H54 (cell line): ENCODE data around the gene TXNL4A.

ENCODE experiments used
- DNase-seq: peaks from one replicate; pipeline ENCODE4 v3.0.0; 2011; ENCODE audit warnings: low spot score, mixed read lengths; ENCODE audit not compliant: insufficient read length
- FAIRE-seq: peaks from 3 replicates; lab custom pipeline; 2011; peaks lifted over from hg19 to GRCh38; lab: Jason Lieb, UNC
- POLR2A ChIP-seq: IDR thresholded peaks from 2 replicates; pipeline ENCODE4 v1.6.1; 2011; ENCODE audit warnings: low read depth, mild to moderate bottlenecking, low read length

The TXNL4A gene

DNA sequence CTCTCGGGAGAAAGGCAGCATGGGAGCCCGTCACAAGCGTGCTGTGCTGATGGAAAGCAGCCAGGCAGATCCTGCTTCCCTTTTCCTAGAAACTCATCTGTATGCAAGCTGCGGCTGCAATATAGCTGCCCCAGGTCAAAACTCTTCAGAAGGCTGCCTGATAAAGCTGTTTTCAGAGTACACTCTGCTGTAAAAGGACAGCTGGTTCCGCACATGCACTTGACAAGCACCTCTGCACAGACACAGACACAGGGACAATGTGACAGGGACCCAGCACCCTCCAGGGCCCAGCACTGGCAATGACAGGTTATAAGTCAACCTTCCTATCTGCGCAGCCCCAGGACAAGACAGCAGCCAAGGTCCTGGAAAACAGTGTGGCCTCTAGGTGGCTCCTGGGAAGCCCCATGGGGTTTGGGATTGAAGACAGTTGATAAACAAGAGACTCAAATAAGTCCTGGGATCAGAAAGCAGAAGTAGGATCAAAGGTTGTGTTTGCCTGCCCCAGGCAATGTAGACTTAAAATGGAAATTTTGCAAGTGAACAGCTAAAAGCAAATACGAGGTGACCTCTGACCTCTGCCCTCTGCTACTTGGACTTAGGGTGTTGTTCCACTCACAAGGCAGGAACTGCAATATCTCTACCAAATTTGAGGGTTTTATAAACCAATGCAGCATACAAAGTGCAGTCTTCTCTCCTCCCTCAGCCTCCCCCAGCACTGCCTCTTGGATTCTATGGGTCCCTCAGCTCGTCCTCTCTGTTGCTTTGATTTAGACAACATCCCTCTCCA lies 53.9 kb downstream of the TXNL4A start:
- no peak for TF ChIP-seq POLR2A
- FAIRE-seq, result no peak
- no peak for DNase-seq

DNA sequence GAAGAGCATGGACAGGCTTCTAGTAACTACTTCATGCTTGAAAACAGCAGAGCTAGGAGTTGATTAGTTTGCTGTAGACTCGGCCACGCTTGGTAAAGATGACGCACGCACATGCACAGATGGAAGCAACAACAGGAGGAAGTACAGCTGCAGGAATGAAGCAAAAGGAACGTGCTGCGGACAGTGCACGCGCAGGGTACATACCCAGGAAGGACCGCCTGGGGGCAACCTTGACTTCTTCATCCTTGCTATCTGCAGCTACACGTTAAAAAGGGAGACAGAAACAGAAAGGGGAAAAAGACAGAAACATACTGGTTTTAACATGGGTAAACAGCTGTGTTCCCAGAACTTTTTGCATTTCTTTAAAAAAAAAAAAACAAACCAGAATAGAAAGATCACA lies 54.6 kb downstream of the TXNL4A start:
- FAIRE-seq (no peak), DNase-seq (no peak)
- no peak for TF ChIP-seq POLR2A

DNA sequence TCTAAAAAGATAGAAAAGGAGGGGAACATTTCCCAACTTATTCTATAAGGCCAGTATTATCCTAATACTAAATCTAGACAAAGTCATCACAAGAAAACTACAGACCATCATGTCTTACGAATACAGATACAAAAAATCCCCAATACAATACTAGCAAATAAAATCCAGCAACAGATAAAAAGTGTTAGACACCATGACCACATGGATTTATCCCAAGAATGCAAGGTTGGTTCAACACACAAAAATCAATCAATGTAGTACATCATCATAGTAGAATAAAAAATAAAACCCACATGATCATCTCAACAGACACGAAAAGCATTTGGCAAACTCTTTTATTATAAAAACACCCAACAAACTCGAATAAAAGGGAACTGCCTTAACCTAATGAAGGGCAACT lies 55.5 kb downstream of the TXNL4A start:
- no peak for TF ChIP-seq POLR2A
- DNase-seq (no peak), FAIRE-seq (no peak)

DNA sequence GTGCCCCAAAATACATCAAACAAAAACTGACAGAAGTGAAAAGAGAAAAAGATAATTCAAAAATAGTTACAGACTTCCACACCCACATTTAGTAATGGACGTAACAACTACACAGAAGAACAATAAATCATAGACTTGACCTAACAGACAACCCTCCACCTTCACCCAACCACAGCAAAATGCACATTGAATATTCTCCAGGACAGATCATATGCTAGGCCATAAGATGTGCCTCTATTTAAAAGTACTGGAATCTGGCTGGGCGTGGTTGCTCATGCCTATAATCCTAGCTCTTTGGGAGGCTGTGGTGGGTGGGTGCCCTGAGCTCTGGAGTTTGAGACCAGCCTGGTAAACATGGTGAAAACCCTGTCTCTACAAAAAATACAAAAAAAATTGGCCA lies 56.9 kb downstream of the TXNL4A start:
- no peak for TF ChIP-seq POLR2A
- FAIRE-seq (no peak), DNase-seq (no peak)

DNA sequence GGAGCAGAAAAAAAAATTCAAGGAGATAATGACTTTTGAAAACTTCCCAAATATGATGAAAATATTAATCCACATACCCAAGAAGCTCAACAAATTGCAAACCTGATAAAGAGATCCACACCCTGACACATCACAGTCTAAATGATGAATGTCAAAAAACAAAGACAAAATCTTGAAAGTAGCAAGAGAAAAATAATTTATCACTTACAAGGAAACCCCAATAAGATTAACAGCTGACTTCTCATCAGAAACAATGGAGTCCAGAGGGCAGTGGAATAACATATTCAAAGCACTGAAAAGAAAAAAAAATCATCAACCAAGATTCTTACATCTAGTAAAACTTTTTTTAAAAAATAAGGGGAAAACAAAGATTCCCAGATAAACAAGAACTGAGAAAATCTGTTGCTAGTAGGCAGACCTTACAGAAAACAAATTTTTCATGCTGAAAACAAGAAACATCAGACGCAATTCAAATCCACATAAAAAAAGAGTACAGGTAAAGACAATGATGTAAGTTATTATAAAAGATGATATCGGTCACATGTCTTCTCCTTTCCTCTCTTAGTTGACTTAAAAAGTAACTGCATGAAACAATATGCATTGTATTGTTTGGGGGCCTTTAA lies 58.2 kb downstream of the TXNL4A start:
- DNase-seq, result no peak
- no peak for TF ChIP-seq POLR2A
- FAIRE-seq, result no peak

DNA sequence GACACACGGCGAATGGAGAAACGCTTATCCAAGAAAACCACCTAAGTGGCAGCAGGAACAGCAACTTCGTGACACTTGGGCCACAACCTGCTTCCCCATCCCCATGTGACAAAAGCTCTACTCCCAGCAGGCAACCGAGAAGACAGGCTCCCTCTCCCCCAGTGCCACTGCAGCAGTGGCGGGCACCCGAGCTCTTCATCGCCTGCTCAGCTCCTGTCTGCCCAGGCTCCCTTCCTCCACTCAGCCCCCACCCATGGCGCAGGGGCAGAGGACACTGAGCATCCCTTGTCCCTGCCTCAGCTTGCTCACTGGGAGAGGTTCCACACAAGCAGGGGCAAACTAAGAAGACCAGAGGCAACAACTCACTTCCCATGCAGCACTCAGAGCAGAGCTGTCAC lies 59.8 kb downstream of the TXNL4A start:
- TF ChIP-seq POLR2A, result no peak
- DNase-seq, result no peak
- no peak for FAIRE-seq

DNA sequence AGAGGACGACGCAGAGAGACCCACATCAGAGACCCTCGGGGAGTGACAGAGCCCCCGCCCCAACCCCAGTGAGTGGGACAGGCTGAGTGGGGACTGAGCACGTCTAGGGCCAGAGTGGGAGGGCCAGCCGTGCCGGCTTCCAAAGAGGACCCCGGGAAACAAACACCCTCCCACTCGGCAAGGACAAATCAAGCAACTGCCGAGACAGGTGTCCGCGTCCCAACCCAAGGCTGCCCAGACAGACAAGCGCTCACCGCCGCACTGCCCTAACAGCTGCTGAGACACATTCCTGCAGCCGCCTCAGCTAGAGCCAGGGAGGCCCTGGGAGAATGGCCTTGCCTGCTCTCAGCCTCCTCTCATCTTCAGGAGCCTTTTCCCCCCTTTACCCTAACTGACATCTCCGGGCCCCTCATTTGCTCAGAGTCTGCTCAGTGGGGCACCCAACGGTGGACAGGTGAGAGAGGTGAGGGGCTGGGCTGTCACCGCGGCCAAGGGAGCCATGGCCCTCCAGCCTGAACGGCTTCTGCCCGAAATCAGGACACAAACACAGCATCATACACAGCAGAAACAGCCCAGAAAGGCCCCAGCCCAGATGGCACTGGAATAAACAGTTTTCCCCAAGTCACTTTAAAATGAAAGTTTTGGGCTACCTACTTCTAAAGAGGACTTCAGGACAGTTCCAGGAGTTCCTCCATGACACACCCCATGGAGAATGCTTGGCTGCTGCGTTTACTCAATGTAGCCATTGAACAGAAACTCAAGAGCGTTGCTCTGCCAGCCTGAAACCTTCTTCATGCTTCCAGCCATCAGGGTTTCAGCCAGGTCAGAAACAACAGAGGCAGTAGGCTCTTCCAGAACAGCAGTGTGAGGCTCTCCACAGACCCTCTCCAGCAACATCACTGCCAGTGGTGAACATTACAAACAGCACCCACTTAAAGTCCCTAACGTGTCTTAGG lies 60.5 kb downstream of the TXNL4A start:
- FAIRE-seq (no peak), DNase-seq (no peak)
- no peak for TF ChIP-seq POLR2A

DNA sequence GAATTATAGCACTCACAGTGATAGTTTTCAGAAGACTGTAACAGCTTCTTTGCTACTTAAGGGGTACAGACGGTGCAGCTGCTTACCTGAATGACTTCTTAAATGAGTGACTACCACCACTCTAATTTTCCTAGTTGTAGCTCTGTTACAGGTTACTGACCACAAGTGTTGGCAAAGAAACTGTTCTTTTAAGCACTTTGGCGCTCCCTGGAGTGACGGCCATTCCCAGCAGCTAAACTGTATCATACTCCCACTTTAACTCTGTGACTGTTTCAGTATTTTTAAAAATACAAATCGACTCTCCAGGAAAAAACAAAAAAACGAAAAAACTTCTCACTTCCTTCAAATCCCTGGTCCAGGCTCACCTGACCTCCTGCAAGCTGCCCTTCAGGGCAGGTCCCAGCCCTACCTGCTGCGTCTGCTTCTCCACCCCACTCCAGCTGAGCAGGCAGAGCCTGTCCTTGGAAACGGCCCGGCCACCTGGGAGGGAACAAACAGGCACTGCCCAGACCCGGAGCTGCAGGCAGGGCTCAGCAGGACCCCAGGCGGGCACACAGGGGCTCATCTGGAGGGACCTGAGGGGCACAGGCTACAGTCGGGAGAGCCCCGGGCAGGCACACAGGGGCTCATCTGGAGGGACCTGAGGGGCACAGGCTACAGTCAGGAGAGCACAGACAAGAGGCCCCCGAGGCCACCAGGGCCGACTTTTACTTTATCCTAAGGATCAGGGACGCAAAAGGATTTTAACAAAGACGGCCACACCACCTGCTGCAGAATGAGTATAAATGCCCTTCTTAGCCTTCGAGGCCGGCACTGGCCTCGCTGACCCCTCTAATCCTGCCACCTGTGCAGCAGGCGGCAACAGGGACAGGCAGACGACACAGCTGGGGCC lies 61.4 kb downstream of the TXNL4A start:
- TF ChIP-seq POLR2A, result no peak
- no peak for DNase-seq
- no peak for FAIRE-seq

DNA sequence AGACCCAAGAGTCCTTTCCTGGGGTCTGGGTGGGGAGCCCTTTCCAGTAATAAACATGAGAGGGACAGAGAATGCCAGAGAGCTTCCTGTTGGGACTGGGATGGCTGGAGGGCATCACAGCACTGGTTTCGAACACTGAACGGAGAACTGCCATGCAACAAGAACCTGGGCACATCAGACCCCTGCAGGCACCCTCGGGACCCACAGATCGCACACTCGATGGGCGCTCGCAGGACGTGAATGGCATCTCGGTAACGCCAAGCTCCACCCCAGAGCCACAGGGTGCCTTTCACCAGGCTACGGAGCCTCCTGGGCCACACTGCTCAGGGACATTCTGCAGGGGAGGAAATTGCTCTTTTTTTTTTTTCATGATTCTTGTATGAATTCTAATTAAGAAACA lies 62.1 kb downstream of the TXNL4A start:
- TF ChIP-seq POLR2A, result no peak
- no peak for FAIRE-seq
- DNase-seq, result no peak

DNA sequence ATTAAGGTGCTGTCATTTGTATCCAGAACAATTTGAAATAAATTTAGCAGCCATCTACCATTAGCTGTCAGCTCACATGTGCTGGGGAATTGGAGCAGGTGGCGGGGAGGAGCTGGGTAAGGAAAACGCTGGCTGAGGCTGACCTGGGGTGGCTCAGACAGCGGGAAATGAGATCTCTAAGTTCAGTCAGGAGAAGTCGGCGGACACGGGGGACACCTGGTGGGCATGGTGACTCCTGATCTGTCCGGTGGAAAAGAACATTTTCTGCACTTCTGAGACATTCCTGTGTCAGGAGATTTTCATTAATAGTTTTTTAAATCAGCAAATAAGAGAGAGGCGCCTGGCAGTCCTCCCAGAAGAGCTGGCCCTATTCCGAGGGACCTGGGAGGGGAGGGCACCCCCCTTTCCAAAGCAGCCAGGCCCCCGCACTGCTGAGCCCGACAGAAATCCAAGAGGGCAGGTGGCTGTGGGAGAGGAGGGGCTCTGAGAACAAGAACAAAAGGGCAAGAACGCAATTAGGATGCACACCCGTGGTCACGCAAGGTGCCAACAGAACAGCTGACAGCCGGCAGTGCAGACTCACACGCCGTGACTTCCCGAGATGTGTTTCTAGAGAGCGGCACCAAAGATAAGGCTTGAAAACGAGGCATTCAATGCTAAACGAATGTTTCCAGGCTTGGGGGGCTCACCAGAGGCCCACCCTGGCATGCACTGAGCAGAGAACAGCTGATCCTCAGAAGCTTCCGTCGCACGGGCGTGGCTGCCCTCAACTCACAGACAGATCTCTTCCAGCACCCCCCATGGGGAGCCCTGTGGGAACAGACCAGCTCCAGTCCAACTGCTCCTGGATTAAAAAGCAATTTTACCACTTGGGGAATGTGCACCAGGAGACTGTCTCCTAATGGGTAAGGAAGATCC lies 63.3 kb downstream of the TXNL4A start:
- FAIRE-seq (no peak), DNase-seq (no peak)
- TF ChIP-seq POLR2A, result no peak

DNA sequence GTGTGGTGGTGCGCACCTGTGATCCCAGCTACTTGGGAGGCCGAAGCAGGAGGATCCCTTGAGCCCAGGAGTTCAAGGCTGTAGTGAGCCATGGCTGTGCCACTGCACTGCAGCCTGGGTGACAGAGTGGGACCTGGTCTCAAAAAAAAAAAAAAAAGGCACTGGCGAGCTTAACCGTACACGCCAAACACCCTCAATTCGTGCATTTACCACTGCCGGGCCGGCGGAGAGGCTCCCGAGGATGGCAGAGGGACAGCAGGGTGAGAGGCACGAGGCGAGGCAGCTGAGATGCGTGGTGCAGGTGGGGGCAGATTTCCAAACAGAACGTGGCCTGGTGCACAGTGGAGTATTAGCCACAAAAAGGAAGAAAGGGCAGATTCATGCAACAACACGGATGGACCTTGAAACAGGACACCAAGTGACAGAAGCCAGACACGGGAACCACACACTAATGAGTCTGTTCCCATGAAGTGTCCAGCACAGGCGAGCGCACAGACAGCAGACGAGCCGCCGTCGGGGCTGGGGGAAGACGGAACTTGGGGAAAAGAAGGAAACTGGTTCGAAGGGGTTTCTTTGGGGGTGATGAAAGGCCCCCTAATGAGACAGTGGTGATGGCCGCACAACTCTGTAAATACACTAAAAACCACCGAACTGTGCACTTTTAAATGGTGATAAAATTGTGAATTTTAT lies 64.3 kb downstream of the TXNL4A start:
- no peak for FAIRE-seq
- TF ChIP-seq POLR2A, result no peak

More for the DNA sequence above, 64.3 kb downstream of the TXNL4A start:
- DNase-seq, result no peak
